OCI-LY7 (cell line): ENCODE results near the gene EIF4G1. TPM values are rescaled to one million over a fixed set of nuclear protein-coding genes. Genes with fewer than 3 reads are reported as not detected.
A peak's percentile ranks its signal among the peaks of the same experiment; 100 is the strongest.

Source experiments
- BruUV-seq: library from RNA; stranded (reverse); fragments of 400-500 nt; replicated peaks from 2 replicates; lab custom pipeline; 2021; lab: Mats Ljungman, UMichigan
- CTCF ChIA-PET: fragments of 300-600 bp; sonication (Branson Sonifier 250); formaldehyde crosslinking; loops from one replicate; lab custom pipeline; 2022; ENCODE audit warnings: antibody characterized with exemption; ENCODE audit not compliant: unreplicated experiment; lab: Charles Lee
- POLR2A ChIA-PET: fragments of 300-600 bp; sonication (Branson Sonifier 250); formaldehyde crosslinking; loops from one replicate; lab custom pipeline; 2022; ENCODE audit warnings: antibody characterized with exemption; lab: Charles Lee
- DNase-seq: peaks from one replicate; pipeline ENCODE4 v3.0.0-alpha.2; 2015; ENCODE audit warnings: low spot score
- H2AFZ ChIP-seq: fragments of 200-600 bp; sonication (generic), shearing (Covaris generic); 2 replicates; pipeline ENCODE4 v1.6.1; 2014; ENCODE audit warnings: mild to moderate bottlenecking, antibody characterized with exemption, low read length, moderate library complexity
- H3K27ac ChIP-seq: fragments of 200-600 bp; sonication (generic); 2 replicates; pipeline ENCODE4 v1.5.1; 2014; ENCODE audit warnings: mixed run types, low read depth, mild to moderate bottlenecking, moderate library complexity, low read length, inconsistent platforms; ENCODE audit not compliant: poor library complexity, severe bottlenecking
- H3K36me3 ChIP-seq: fragments of 200-600 bp; sonication (generic); 2 replicates; pipeline ENCODE4 v1.6.1; 2014; ENCODE audit warnings: mild to moderate bottlenecking, antibody characterized with exemption, low read length, moderate library complexity, mixed read lengths; ENCODE audit not compliant: insufficient read depth
- H3K4me1 ChIP-seq: fragments of 200-600 bp; sonication (generic); 2 replicates; pipeline ENCODE4 v1.5.1; 2014; ENCODE audit warnings: mild to moderate bottlenecking, low read length; ENCODE audit not compliant: insufficient read depth, poor library complexity, severe bottlenecking
- H3K4me2 ChIP-seq: fragments of 200-600 bp; sonication (generic); 2 replicates; pipeline ENCODE4 v1.6.1; 2014; ENCODE audit warnings: mild to moderate bottlenecking, low read length
- H3K4me3 ChIP-seq: fragments of 200-600 bp; sonication (generic); 2 replicates; pipeline ENCODE4 v1.5.1; 2014; ENCODE audit warnings: mild to moderate bottlenecking, low read depth, low read length; ENCODE audit not compliant: poor library complexity, severe bottlenecking
- H3K79me2 ChIP-seq: fragments of 200-600 bp; sonication (generic); 2 replicates; pipeline ENCODE4 v1.6.1; 2016; ENCODE audit warnings: low read depth, mild to moderate bottlenecking, low read length, moderate library complexity, mixed read lengths; ENCODE audit not compliant: insufficient read depth
- H3K9me2 ChIP-seq: fragments of 200-600 bp; sonication (generic); 2 replicates; pipeline ENCODE4 v1.6.1; 2016; ENCODE audit warnings: mild to moderate bottlenecking, low read length, mixed read lengths; ENCODE audit not compliant: insufficient read depth
- H3K9me3 ChIP-seq: fragments of 200-600 bp; sonication (generic); 2 replicates; pipeline ENCODE4 v1.6.1; 2014; ENCODE audit warnings: mild to moderate bottlenecking, mixed run types, low read length, mixed read lengths
- H4K20me1 ChIP-seq: fragments of 200-600 bp; sonication (generic); 2 replicates; pipeline ENCODE4 v1.6.1; 2014; ENCODE audit warnings: mild to moderate bottlenecking, antibody characterized with exemption, low read length, moderate library complexity, mixed read lengths; ENCODE audit not compliant: insufficient read depth
- EZH2phosphoT487 ChIP-seq: fragments of 200-600 bp; sonication (generic); IDR thresholded peaks from 2 replicates; pipeline ENCODE4 v1.6.1; 2018; ENCODE audit warnings: low read depth, borderline replicate concordance, mild to moderate bottlenecking, mixed run types, antibody characterized with exemption, low read length, moderate library complexity, mixed read lengths
- intact Hi-C: fragments of 100-400 bp; cut with micrococcal nuclease; formaldehyde crosslinking; loops from one replicate; pipeline ENCODE4 v1.10.0; 2022; ENCODE audit not compliant: unreplicated experiment
- total RNA-seq, 2 experiments: library from RNA; depleted of rRNA in 1 of 2; stranded (reverse); fragments of >200 nt in 1 of 2; shearing (Covaris generic) in 1 of 2; gene quantifications; 2 replicates each; pipeline ENCODE4 v1.2.3, GENCODE V29; 2014 to 2022
- TF ChIP-seq, protein P1 (sequence below): fragments of 200-600 bp; sonication (generic); conservative IDR thresholded peaks from 2 replicates; pipeline ENCODE4 v1.5.1; 2014; ENCODE audit warnings: mild to moderate bottlenecking, antibody characterized with exemption, low read length, moderate library complexity, mixed read lengths

Gene EIF4G1
- total RNA-seq, 2 experiments from 2014 or later, result 245 to 412 TPM

DNA sequence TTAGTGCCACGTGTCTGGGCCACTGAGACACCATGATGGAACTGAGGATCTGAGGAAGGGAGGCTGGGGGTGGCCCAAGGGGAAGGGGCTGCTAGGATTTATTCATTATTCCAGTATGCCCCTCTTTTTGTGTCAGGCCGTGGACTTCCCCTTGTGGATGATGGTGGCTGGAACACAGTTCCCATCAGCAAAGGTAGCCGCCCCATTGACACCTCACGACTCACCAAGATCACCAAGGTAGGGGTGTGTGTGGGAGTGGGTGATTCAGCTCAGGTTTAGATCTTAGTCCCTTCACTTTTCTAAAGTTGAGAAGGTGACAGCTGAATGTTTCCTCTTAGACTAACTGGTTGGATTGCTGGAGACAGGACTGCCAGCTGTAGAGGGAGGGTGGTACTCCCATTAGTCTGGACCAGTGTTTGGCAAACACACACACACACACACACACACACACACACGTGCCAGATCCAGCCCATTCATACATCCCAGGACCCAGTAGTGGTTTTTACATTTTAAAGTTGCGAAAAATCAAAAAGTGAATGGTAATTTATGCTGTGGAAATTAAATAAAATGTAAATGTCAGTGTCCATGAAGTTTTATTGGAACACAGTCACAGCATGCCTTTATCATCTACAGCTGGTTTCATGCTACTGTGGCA lies 11.4 kb downstream of the EIF4G1 start:
- Histone ChIP-seq H3K36me3 (peaks cover 98% of the 10 kb centered on the region), H3K27ac (no peak overlapping the region), H3K9me3 (no peaks in the 10 kb centered on the region), H3K4me3 (no peak overlapping the region), H4K20me1 (peaks cover 5% of the 10 kb centered on the region; the same call in 1 of the 2 replicates), H2AFZ (no peak overlapping the region), H3K79me2 (no peaks in the 10 kb centered on the region), H3K4me2 (no peak overlapping the region), H3K9me2 (no peaks in the 10 kb centered on the region), H3K4me1 (no peaks in the 10 kb centered on the region)
- no TSS peak for BruUV-seq
- no peak for TF ChIP-seq EZH2phosphoT487
- TF ChIP-seq, protein P1, sequence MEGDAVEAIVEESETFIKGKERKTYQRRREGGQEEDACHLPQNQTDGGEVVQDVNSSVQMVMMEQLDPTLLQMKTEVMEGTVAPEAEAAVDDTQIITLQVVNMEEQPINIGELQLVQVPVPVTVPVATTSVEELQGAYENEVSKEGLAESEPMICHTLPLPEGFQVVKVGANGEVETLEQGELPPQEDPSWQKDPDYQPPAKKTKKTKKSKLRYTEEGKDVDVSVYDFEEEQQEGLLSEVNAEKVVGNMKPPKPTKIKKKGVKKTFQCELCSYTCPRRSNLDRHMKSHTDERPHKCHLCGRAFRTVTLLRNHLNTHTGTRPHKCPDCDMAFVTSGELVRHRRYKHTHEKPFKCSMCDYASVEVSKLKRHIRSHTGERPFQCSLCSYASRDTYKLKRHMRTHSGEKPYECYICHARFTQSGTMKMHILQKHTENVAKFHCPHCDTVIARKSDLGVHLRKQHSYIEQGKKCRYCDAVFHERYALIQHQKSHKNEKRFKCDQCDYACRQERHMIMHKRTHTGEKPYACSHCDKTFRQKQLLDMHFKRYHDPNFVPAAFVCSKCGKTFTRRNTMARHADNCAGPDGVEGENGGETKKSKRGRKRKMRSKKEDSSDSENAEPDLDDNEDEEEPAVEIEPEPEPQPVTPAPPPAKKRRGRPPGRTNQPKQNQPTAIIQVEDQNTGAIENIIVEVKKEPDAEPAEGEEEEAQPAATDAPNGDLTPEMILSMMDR, result no peak
- ChIA-PET POLR2A (no interaction called here), CTCF (interaction anchor here (0.7 kb wide), 1 partner anchor 10 kb away, joined by 3 read pairs; no protein-coding TSS in a partner anchor)
- no peak for DNase-seq
- intact Hi-C loops, result no loop called here

GRCh38 chr3:184327171-184327570 lies 12.8 kb downstream of the EIF4G1 start:
- no peaks in the 10 kb centered on the region for H3K9me3 ChIP-seq
- TSS peak; percentile 18 for BruUV-seq
- ChIA-PET CTCF (interaction anchor here (0.6 kb wide), 1 partner anchor 1486 kb away, joined by 3 read pairs; no protein-coding TSS in a partner anchor), POLR2A (no interaction called here)
- no peak overlapping the region for H3K4me3 ChIP-seq
- H3K4me2 ChIP-seq, result no peak overlapping the region
- intact Hi-C loops, result no loop called here
- no peak overlapping the region for H2AFZ ChIP-seq
- no peaks in the 10 kb centered on the region for H3K79me2 ChIP-seq
- no peak for TF ChIP-seq EZH2phosphoT487
- TF ChIP-seq, protein P1, result no peak
- peaks cover 5% of the 10 kb centered on the region; the same call in 1 of the 2 replicates for H4K20me1 ChIP-seq
- no peaks in the 10 kb centered on the region for H3K4me1 ChIP-seq
- DNase-seq, result no peak
- H3K27ac ChIP-seq, result no peak overlapping the region
- H3K9me2 ChIP-seq, result no peaks in the 10 kb centered on the region
- H3K36me3 ChIP-seq, result peaks cover 98% of the 10 kb centered on the region

DNA sequence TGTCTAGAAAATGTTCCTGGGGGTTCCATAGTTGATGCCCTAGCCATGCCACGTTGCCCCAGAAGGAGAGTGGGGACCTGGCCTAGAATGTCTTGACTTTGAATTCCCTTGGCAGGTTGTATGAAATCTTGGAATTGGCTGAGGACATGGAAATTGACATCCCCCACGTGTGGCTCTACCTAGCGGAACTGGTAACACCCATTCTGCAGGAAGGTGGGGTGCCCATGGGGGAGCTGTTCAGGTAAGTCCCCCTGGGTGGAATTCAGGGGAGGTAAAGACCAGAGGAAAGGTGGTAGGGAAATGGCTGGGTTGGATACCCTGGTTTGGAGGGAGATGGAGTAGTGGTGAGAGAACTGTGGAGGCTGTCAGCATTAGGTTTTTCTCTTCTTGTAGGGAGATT lies 14.1 kb downstream of the EIF4G1 start:
- Histone ChIP-seq H3K36me3 (peaks cover 98% of the 10 kb centered on the region), H3K9me3 (no peaks in the 10 kb centered on the region), H3K4me1 (no peaks in the 10 kb centered on the region), H3K9me2 (no peaks in the 10 kb centered on the region), H3K4me2 (no peak overlapping the region), H3K4me3 (no peak overlapping the region), H4K20me1 (no peaks in the 10 kb centered on the region), H3K79me2 (no peaks in the 10 kb centered on the region), H2AFZ (no peak overlapping the region), H3K27ac (no peak overlapping the region)
- no TSS peak for BruUV-seq
- TF ChIP-seq, protein P1, result no peak
- no peak for TF ChIP-seq EZH2phosphoT487
- intact Hi-C loops, result no loop called here
- ChIA-PET CTCF (no interaction called here), POLR2A (no interaction called here)
- no peak for DNase-seq
